ENCODE results near the gene RAB11FIP3. TPM values are rescaled to one million over a fixed set of nuclear protein-coding genes. Genes with fewer than 3 reads are reported as not detected.

RAB11FIP3 gene
- total and polyA plus RNA-seq, 4 donors: 24.2 to 107 (median 66.4) TPM

- WGBS (ENCODE audit: insufficient coverage): 87% methylated on average over 41 of the region's 43 CpGs
- DNase-seq (ENCODE audit: low read depth in 4 of 6, low spot score in 6 of 6): no peak
- Histone ChIP-seq H3K27ac (ENCODE audit: low read depth, low read length) (no peak overlapping the region), H3K4me1 (ENCODE audit: control insufficient read depth, insufficient read depth, low read length) (peaks cover 36% of the 10 kb centered on the region), H3K4me3 (ENCODE audit: low read depth, low read length) (no peak overlapping the region), H3K36me3 (ENCODE audit: control insufficient read depth, insufficient read depth, low read length) (peaks cover 2% of the 10 kb centered on the region), H3K27me3 (ENCODE audit: control insufficient read depth, insufficient read depth, low read length) (peaks cover 33% of the 10 kb centered on the region), H3K9me3 (ENCODE audit: control insufficient read depth, insufficient read depth, low read length) (no peaks in the 10 kb centered on the region)
These were observed 136.8 kb downstream of the RAB11FIP3 start for GRCh38 chr16:561957-562938.

- Histone ChIP-seq H3K27me3 (ENCODE audit: control insufficient read depth, insufficient read depth, low read length) (peaks cover 31% of the 10 kb centered on the region), H3K4me1 (ENCODE audit: control insufficient read depth, insufficient read depth, low read length) (peaks cover 39% of the 10 kb centered on the region)
These were observed 137.7 kb downstream of the RAB11FIP3 start for GRCh38 chr16:563072-563644.

DNA sequence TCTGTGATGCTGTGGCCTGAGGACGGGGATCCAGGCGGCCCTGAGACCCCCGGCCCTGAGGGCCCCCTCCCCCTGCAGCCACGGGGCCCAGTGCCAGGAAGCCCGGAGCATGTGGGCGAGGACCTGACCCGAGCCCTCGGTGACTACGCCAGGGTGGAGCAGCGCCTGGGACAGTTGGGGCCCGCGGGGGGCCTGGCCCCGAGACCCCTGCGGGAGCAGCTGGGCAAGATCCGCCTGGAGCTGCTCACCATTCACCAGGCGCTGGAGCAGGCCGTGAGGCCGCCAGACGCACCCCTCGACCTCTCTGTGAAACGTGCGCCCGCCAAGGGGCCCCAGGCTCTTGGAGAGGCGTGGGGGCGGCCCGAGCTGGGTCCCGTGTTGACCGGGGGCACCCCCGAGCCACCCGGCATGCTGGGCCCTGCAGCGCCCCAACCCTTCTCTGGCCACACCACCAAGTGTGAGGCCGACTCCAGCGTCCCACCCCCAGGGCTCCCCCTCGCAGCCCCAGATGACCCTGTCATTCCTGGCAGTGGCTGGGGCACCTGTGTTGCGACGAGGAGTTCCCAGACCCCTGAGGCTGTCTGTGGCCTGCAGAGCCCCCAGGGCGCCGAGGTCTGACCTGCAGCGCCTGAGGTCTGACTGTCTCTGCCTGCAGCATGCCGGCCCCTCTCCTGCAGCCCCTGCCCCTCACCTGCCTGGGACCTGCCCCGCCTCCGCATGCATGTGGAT lies 139.4 kb downstream of the RAB11FIP3 start:
- DNase-seq (ENCODE audit: low read depth in 4 of 6, low spot score in 6 of 6): no peak
- H3K4me3 ChIP-seq (ENCODE audit: low read depth, low read length): no peak overlapping the region
- peaks cover 47% of the 10 kb centered on the region for H3K4me1 ChIP-seq (ENCODE audit: control insufficient read depth, insufficient read depth, low read length)
- H3K27ac ChIP-seq (ENCODE audit: low read depth, low read length): no peak overlapping the region
- H3K27me3 ChIP-seq (ENCODE audit: control insufficient read depth, insufficient read depth, low read length): peaks cover 16% of the 10 kb centered on the region
- WGBS (ENCODE audit: insufficient coverage): 79% methylated on average over 42 of the region's 42 CpGs
- H3K9me3 ChIP-seq (ENCODE audit: control insufficient read depth, insufficient read depth, low read length): no peaks in the 10 kb centered on the region
- H3K36me3 ChIP-seq (ENCODE audit: control insufficient read depth, insufficient read depth, low read length): peaks cover 10% of the 10 kb centered on the region

More at GRCh38 chr16:563072-563644, 137.7 kb downstream of the RAB11FIP3 start:
- Histone ChIP-seq H3K9me3 (ENCODE audit: control insufficient read depth, insufficient read depth, low read length) (no peaks in the 10 kb centered on the region), H3K27ac (ENCODE audit: low read depth, low read length) (no peak overlapping the region), H3K36me3 (ENCODE audit: control insufficient read depth, insufficient read depth, low read length) (peaks cover 9% of the 10 kb centered on the region), H3K4me3 (ENCODE audit: low read depth, low read length) (no peak overlapping the region)
- DNase-seq (ENCODE audit: low read depth in 4 of 6, low spot score in 6 of 6): no peak
- WGBS (ENCODE audit: insufficient coverage): 92% methylated on average over 30 of the region's 30 CpGs

GRCh38 chr16:565419-566330 lies 140.2 kb downstream of the RAB11FIP3 start:
- peaks cover 51% of the 10 kb centered on the region for H3K4me1 ChIP-seq (ENCODE audit: control insufficient read depth, insufficient read depth, low read length)
- H3K27ac ChIP-seq (ENCODE audit: low read depth, low read length): no peak overlapping the region
- H3K27me3 ChIP-seq (ENCODE audit: control insufficient read depth, insufficient read depth, low read length): peaks cover 16% of the 10 kb centered on the region
- 33% methylated on average over 32 of the region's 35 CpGs for WGBS (ENCODE audit: insufficient coverage)
- DNase-seq (ENCODE audit: low read depth in 4 of 6, low spot score in 6 of 6): peak in 1 of 6 donors; percentile 37
- H3K4me3 ChIP-seq (ENCODE audit: low read depth, low read length): no peak overlapping the region
- peaks cover 10% of the 10 kb centered on the region for H3K36me3 ChIP-seq (ENCODE audit: control insufficient read depth, insufficient read depth, low read length)
- no peaks in the 10 kb centered on the region for H3K9me3 ChIP-seq (ENCODE audit: control insufficient read depth, insufficient read depth, low read length)

DNA sequence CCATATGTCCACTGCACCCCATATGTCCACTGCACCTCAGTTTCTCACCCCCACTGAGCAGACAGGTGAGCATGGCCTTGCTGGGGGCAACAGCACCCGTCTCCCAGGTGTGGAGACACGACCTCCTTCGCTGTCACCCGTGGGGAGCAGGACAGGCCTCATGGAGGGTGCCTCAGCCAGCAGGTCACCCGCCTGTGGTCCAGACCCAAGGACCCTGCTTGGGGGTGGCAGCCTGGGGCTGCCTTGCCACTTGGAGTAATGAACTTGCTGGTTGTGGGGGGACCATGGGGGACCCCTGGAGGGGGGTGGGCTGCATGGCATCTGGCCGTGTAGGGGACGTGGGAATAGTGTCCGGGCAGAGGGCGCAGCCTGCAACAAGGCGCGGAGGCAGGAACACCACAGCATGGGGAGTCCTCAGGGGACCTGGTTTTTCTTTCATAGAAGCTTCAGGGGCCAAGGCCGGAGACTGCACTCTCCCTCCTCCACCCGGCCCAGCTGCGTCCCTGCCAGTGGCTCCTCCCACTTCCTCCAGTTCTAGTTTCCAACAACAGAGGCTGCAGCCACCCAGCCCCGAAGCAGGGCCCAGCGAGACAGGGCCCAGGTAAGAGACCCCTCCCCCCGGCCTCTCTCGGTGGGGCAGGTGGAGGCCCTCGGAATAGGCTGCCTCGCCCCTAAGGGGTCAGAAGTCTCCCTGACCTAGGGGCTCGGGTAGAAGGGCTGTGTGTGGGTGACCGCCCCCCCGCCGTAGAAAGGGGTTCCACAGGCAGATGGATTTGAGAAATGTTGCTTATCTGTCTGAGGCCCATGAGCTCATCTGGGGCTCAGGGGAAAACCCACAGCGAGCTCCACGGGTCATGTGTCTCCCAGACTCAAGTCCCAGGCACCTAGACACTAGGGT lies 141.3 kb downstream of the RAB11FIP3 start, which contains the start of gene NHLRC4:
Gene NHLRC4 (plus strand): TSS at position 531 of the 898 bp plus-strand sequence. CDS start 1,043 bp downstream, outside the sequence.
- peak in 1 of 6 donors; percentile 52 for DNase-seq (ENCODE audit: low read depth in 4 of 6, low spot score in 6 of 6)
- peaks cover 11% of the 10 kb centered on the region for H3K36me3 ChIP-seq (ENCODE audit: control insufficient read depth, insufficient read depth, low read length)
- H3K27me3 ChIP-seq (ENCODE audit: control insufficient read depth, insufficient read depth, low read length): peaks cover 6% of the 10 kb centered on the region
- 45% methylated on average over 26 of the region's 26 CpGs for WGBS (ENCODE audit: insufficient coverage)
- H3K4me1 ChIP-seq (ENCODE audit: control insufficient read depth, insufficient read depth, low read length): peaks cover 57% of the 10 kb centered on the region
- no peak within 1 kb of the TSS for H3K4me3 ChIP-seq (ENCODE audit: low read depth, low read length)
- no peaks in the 10 kb centered on the region for H3K9me3 ChIP-seq (ENCODE audit: control insufficient read depth, insufficient read depth, low read length)
- H3K27ac ChIP-seq (ENCODE audit: low read depth, low read length): peak within 1 kb of the TSS; percentile 40

- 90% methylated on average over 35 of the region's 35 CpGs for WGBS (ENCODE audit: insufficient coverage)
- no peaks in the 10 kb centered on the region for H3K9me3 ChIP-seq (ENCODE audit: control insufficient read depth, insufficient read depth, low read length)
- H3K27ac ChIP-seq (ENCODE audit: low read depth, low read length): no peak overlapping the region
- H3K4me3 ChIP-seq (ENCODE audit: low read depth, low read length): no peak overlapping the region
- peaks cover 19% of the 10 kb centered on the region for H3K36me3 ChIP-seq (ENCODE audit: control insufficient read depth, insufficient read depth, low read length)
- no peaks in the 10 kb centered on the region for H3K27me3 ChIP-seq (ENCODE audit: control insufficient read depth, insufficient read depth, low read length)
- DNase-seq (ENCODE audit: low read depth in 4 of 6, low spot score in 6 of 6): no peak
- H3K4me1 ChIP-seq (ENCODE audit: control insufficient read depth, insufficient read depth, low read length): peaks cover 57% of the 10 kb centered on the region
These were observed 142.2 kb downstream of the RAB11FIP3 start for GRCh38 chr16:567373-568256.

DNA sequence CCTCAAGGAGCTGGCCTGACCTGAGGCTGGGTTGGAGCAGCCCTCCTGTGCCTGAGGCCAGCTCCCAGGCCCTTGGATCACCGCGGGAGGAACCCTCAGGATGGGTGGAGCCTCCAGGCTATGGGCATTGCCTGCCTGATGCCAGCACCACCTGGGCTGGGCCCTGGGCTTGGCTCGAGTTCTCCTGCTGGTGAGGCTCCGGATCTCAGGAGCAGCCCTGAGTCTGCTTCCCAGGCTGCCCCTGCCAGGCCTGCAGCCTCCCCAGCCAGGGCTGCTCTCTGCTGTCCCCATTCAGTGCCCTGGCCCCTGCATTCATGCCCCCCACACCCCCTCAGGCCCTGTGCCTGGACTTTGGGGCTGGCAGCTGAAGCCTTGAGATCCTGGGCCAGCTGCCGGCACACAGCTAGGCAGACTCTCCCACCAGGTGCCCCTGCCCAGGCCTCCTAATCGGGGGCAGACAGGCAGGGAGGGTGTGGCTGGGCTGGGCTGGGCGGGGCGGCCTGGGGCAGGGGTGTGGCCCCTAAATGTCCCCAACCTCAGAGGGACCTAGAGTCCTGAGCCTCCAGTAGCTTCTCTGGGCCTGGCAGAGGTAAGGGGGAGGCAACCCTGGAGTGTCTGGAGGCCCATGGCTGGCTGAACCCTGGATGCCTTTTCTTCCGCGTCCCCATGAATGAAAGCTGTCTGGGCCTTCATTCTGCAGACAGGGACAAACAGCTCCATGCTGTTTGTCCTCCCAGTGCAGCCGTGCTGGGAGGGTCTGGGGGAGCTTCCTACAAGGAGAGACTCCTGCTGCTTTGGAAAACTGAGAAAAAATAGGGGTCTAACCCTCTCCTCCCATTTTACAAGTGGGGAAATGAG lies 143.2 kb downstream of the RAB11FIP3 start:
- Histone ChIP-seq H3K9me3 (ENCODE audit: control insufficient read depth, insufficient read depth, low read length) (no peaks in the 10 kb centered on the region), H3K4me1 (ENCODE audit: control insufficient read depth, insufficient read depth, low read length) (peaks cover 57% of the 10 kb centered on the region), H3K4me3 (ENCODE audit: low read depth, low read length) (peak overlapping the region; percentile 56), H3K36me3 (ENCODE audit: control insufficient read depth, insufficient read depth, low read length) (peaks cover 29% of the 10 kb centered on the region), H3K27ac (ENCODE audit: low read depth, low read length) (no peak overlapping the region), H3K27me3 (ENCODE audit: control insufficient read depth, insufficient read depth, low read length) (no peaks in the 10 kb centered on the region)
- WGBS (ENCODE audit: insufficient coverage): 59% methylated on average over 11 of the region's 11 CpGs
- DNase-seq (ENCODE audit: low read depth in 4 of 6, low spot score in 6 of 6): no peak

Data from spinal cord (tissue), 10 donors.